Urinary bladder (tissue), 4 donors: ENCODE data around the gene CDH7. TPM values are rescaled to one million over a fixed set of nuclear protein-coding genes. Genes with fewer than 3 reads are reported as not detected.

Experiments
- DNase-seq: peaks from one replicate; pipeline ENCODE4 v3.0.0-alpha.2; 2015; ENCODE audit errors: extremely low spot score
- H3K27ac ChIP-seq: one replicate; pipeline ENCODE4 v1.5.1; 2013; ENCODE audit warnings: low read depth, mild to moderate bottlenecking, moderate library complexity
- H3K36me3 ChIP-seq: one replicate; pipeline ENCODE4 v1.6.1; 2013; ENCODE audit warnings: mild to moderate bottlenecking, moderate library complexity; ENCODE audit not compliant: insufficient read depth
- H3K4me1 ChIP-seq: one replicate; pipeline ENCODE4 v1.6.1; 2013; ENCODE audit warnings: mild to moderate bottlenecking, moderate library complexity; ENCODE audit not compliant: insufficient read depth
- H3K4me3 ChIP-seq: one replicate; pipeline ENCODE4 v1.5.1; 2013; ENCODE audit warnings: low read depth, low read length
- WGBS: extraction: QIAGEN DNeasy Blood & Tissue Kit; methylation state at CpG from one replicate; pipeline ENCODE4 v1.1.7; 2013; 5-methylcytosine and 5-hydroxymethylcytosine counted together
- polyA plus RNA-seq: library from polyadenylated mRNA; stranded (reverse); fragments of 200-250 nt; gene quantifications from one replicate; pipeline ENCODE4 v1.2.3, GENCODE V29; 2013
- total RNA-seq: library from RNA; depleted of rRNA; stranded (reverse); fragments of >200 nt; gene quantifications from one replicate; pipeline ENCODE4 v1.2.3, GENCODE V29; 2014
- donor health status: healthy with polysubstance abuse.
- donor health status: healthy.

Gene CDH7
- total RNA-seq = 5.6 TPM
- 0.04 TPM for polyA plus RNA-seq

GRCh38 chr18:65750389-65751154, at the start of gene CDH7:
Gene CDH7 (plus strand): TSS chr18:65751012. CDS start chr18:65762843, 11,831 bp downstream.
- WGBS = under 1% methylated on average over 85 of the region's 85 CpGs
- no peak for DNase-seq
- H3K4me3 ChIP-seq = peak within 1 kb of the TSS; percentile 38
- H3K36me3 ChIP-seq = no peaks in the 10 kb centered on the region
- peaks cover 2% of the 10 kb centered on the region for H3K4me1 ChIP-seq
- no peak within 1 kb of the TSS for H3K27ac ChIP-seq

- Histone ChIP-seq H3K4me3 (no peak overlapping the region), H3K4me1 (no peaks in the 10 kb centered on the region), H3K27ac (no peak overlapping the region), H3K36me3 (no peaks in the 10 kb centered on the region)
- WGBS = 88% methylated on average over 1 of the region's 1 CpG
- DNase-seq = no peak
Observed at GRCh38 chr18:65704046-65704445, 46.8 kb upstream of the CDH7 start.

- Histone ChIP-seq H3K36me3 (no peaks in the 10 kb centered on the region), H3K27ac (no peak overlapping the region), H3K4me1 (no peaks in the 10 kb centered on the region), H3K4me3 (no peak overlapping the region)
- no peak for DNase-seq
- WGBS = 95% methylated on average over 1 of the region's 1 CpG
Observed at GRCh38 chr18:65706646-65707045, 44.2 kb upstream of the CDH7 start.

GRCh38 chr18:65711493-65711892, 39.3 kb upstream of the CDH7 start:
- no peak overlapping the region for H3K27ac ChIP-seq
- H3K36me3 ChIP-seq = no peaks in the 10 kb centered on the region
- no peak for DNase-seq
- H3K4me3 ChIP-seq = no peak overlapping the region
- WGBS = 31% methylated on average over 1 of the region's 1 CpG
- H3K4me1 ChIP-seq = no peaks in the 10 kb centered on the region

GRCh38 chr18:65721619-65722018, 29.2 kb upstream of the CDH7 start:
- no peak for DNase-seq
- no peaks in the 10 kb centered on the region for H3K4me1 ChIP-seq
- no peak overlapping the region for H3K4me3 ChIP-seq
- H3K36me3 ChIP-seq = no peaks in the 10 kb centered on the region
- WGBS = 49% methylated on average over 3 of the region's 3 CpGs
- no peak overlapping the region for H3K27ac ChIP-seq

GRCh38 chr18:65725251-65726050, 25.4 kb upstream of the CDH7 start:
- no peak for DNase-seq

GRCh38 chr18:65735155-65735554, 15.7 kb upstream of the CDH7 start:
- H3K36me3 ChIP-seq = no peaks in the 10 kb centered on the region
- 81% methylated on average over 3 of the region's 3 CpGs for WGBS
- H3K4me3 ChIP-seq = no peak overlapping the region
- no peak overlapping the region for H3K27ac ChIP-seq
- no peak for DNase-seq
- H3K4me1 ChIP-seq = no peaks in the 10 kb centered on the region

More at GRCh38 chr18:65725251-65726050, 25.4 kb upstream of the CDH7 start:
- 26% methylated on average over 9 of the region's 9 CpGs for WGBS
- Histone ChIP-seq H3K4me1 (no peaks in the 10 kb centered on the region), H3K27ac (no peak overlapping the region), H3K36me3 (no peaks in the 10 kb centered on the region), H3K4me3 (no peak overlapping the region)

GRCh38 chr18:65737471-65737955, 13.3 kb upstream of the CDH7 start:
- WGBS = 52% methylated on average over 2 of the region's 2 CpGs
- no peaks in the 10 kb centered on the region for H3K4me1 ChIP-seq
- H3K27ac ChIP-seq = no peak overlapping the region
- DNase-seq = no peak
- H3K4me3 ChIP-seq = no peak overlapping the region
- no peaks in the 10 kb centered on the region for H3K36me3 ChIP-seq

GRCh38 chr18:65746936-65747335, 3.9 kb upstream of the CDH7 start:
- 69% methylated on average over 3 of the region's 3 CpGs for WGBS
- no peak for DNase-seq
- H3K27ac ChIP-seq = no peak overlapping the region
- H3K4me3 ChIP-seq = no peak overlapping the region
- H3K36me3 ChIP-seq = no peaks in the 10 kb centered on the region
- H3K4me1 ChIP-seq = peaks cover 2% of the 10 kb centered on the region

GRCh38 chr18:65748321-65748720, 2.5 kb upstream of the CDH7 start:
- Histone ChIP-seq H3K4me3 (no peak overlapping the region), H3K4me1 (peaks cover 2% of the 10 kb centered on the region), H3K36me3 (no peaks in the 10 kb centered on the region), H3K27ac (no peak overlapping the region)
- no peak for DNase-seq
- WGBS = 57% methylated on average over 2 of the region's 2 CpGs

GRCh38 chr18:65749841-65750240, 971 bp upstream of the CDH7 start:
- Histone ChIP-seq H3K27ac (no peak overlapping the region), H3K4me1 (peaks cover 2% of the 10 kb centered on the region), H3K36me3 (no peaks in the 10 kb centered on the region), H3K4me3 (no peak overlapping the region)
- 8% methylated on average over 8 of the region's 8 CpGs for WGBS
- no peak for DNase-seq

GRCh38 chr18:65751155-65752085, 608 bp downstream of the CDH7 start:
- peak overlapping the region; percentile 38 for H3K4me3 ChIP-seq
- H3K36me3 ChIP-seq = no peaks in the 10 kb centered on the region
- WGBS = 10% methylated on average over 42 of the region's 42 CpGs
- no peak for DNase-seq
- H3K4me1 ChIP-seq = peaks cover 2% of the 10 kb centered on the region
- no peak overlapping the region for H3K27ac ChIP-seq

- peaks cover 2% of the 10 kb centered on the region for H3K4me1 ChIP-seq
- no peak overlapping the region for H3K27ac ChIP-seq
- no peak overlapping the region for H3K4me3 ChIP-seq
- no peak for DNase-seq
- 48% methylated on average over 5 of the region's 5 CpGs for WGBS
- H3K36me3 ChIP-seq = no peaks in the 10 kb centered on the region
Observed at GRCh38 chr18:65752625-65753325, 2.0 kb downstream of the CDH7 start.
